Peyer's patch (tissue), 4 donors: ENCODE results near the gene SLC25A38. TPM values are rescaled to one million over a fixed set of nuclear protein-coding genes. Genes with fewer than 3 reads are reported as not detected.

Experiments used
- DNase-seq, 3 donors: peaks; one replicate each; pipeline ENCODE4 v3.0.0-alpha.2; 2017 to 2019
- H3K27ac ChIP-seq, 4 donors: fragments of 200-600 bp; sonication (generic); one replicate each; pipeline ENCODE4 v1.5.1; 2016 to 2019
- H3K27me3 ChIP-seq, 2 donors: fragments of 200-600 bp; sonication (generic); one replicate each; pipeline ENCODE4 v1.5.1; 2019
- H3K36me3 ChIP-seq, 3 donors: fragments of 200-600 bp; sonication (generic); one replicate each; pipeline ENCODE4 v1.5.1; 2016 to 2019
- H3K4me1 ChIP-seq, 4 donors: fragments of 200-600 bp; sonication (generic); one replicate each; pipeline ENCODE4 v1.5.1; 2016 to 2019
- H3K4me3 ChIP-seq, 4 donors: fragments of 200-600 bp; sonication (generic); 1 replicate in 3 of 4; 2 replicates in 1 of 4; pipeline ENCODE4 v1.5.1; 2016 to 2019; ENCODE audit warnings: mild to moderate bottlenecking in 1 of 4
- H3K9me3 ChIP-seq, 4 donors: fragments of 200-600 bp; sonication (generic); one replicate each; pipeline ENCODE4 v1.5.1; 2016 to 2019; ENCODE audit warnings: mild to moderate bottlenecking in 1 of 4
- POLR2A ChIP-seq, 2 donors: fragments of 450-650 bp; IDR thresholded peaks; one replicate each; pipeline ENCODE4 v1.5.1; 2017; ENCODE audit warnings: antibody characterized with exemption in 2 of 2, mild to moderate bottlenecking in 2 of 2, moderate library complexity in 2 of 2
- total RNA-seq, 4 donors: library from RNA; depleted of rRNA; stranded (reverse); fragments of >200 nt; gene quantifications; one replicate each; pipeline ENCODE4 v1.1.0, GENCODE V29; 2016
- TF ChIP-seq, protein P1 (sequence below), 6 experiments: fragments of 450-650 bp in 4 of 6; fragments of 200-600 bp in 2 of 6; sonication (generic) in 1 of 6; IDR thresholded peaks; one replicate each; pipeline ENCODE4 v1.5.1; 2017 to 2019; ENCODE audit warnings: antibody characterized with exemption in 6 of 6, mild to moderate bottlenecking in 3 of 6, moderate library complexity in 1 of 6

The SLC25A38 gene
- total RNA-seq, 4 donors from 2014 or later, result 15.8 to 35.5 (median 28.4) TPM

DNA sequence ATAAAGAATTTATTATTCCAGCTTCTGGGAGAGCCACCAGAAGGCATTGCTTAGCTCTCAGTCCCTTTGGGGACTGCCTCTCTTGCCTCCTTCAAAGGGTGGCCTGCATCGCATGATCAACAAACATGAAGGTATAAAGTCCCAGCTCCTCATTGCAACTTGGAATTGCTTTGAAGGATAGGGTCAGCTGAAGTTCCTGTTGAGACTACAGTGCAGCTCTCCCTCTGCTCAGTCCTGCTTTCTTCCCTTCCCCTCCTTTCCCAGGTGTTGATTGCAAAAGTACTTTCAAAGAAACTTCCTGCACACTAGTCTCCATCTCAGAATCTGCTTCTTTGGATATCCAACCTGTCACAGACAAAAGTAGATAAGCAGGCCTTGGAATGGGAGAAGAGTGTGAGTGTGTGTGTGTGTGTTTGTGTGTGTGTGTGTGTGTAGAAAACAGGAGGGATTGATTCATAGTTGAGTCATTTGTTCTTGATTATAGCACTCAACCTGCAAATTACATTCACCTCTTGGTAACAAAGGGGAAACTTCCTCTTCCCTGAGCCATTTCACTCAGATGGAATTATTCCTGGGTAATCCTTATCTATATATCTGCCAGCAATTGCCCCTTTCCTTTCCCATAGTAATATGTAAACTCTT, 40.0 kb upstream of the SLC25A38 start:
- H3K36me3 ChIP-seq, result no peaks in the 10 kb centered on the region
- H3K9me3 ChIP-seq, result no peaks in the 10 kb centered on the region
- H3K4me3 ChIP-seq, result no peak overlapping the region
- DNase-seq, result no peak
- H3K27ac ChIP-seq, result peak overlapping the region in 1 of 4 donors; percentile 34
- TF ChIP-seq POLR2A (IDR thresholded peaks at IDR 0.05), result no peak
- TF ChIP-seq, protein P1, sequence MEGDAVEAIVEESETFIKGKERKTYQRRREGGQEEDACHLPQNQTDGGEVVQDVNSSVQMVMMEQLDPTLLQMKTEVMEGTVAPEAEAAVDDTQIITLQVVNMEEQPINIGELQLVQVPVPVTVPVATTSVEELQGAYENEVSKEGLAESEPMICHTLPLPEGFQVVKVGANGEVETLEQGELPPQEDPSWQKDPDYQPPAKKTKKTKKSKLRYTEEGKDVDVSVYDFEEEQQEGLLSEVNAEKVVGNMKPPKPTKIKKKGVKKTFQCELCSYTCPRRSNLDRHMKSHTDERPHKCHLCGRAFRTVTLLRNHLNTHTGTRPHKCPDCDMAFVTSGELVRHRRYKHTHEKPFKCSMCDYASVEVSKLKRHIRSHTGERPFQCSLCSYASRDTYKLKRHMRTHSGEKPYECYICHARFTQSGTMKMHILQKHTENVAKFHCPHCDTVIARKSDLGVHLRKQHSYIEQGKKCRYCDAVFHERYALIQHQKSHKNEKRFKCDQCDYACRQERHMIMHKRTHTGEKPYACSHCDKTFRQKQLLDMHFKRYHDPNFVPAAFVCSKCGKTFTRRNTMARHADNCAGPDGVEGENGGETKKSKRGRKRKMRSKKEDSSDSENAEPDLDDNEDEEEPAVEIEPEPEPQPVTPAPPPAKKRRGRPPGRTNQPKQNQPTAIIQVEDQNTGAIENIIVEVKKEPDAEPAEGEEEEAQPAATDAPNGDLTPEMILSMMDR (IDR thresholded peaks at IDR 0.05), result no peak
- H3K27me3 ChIP-seq, result no peaks in the 10 kb centered on the region
- no peaks in the 10 kb centered on the region for H3K4me1 ChIP-seq

DNA sequence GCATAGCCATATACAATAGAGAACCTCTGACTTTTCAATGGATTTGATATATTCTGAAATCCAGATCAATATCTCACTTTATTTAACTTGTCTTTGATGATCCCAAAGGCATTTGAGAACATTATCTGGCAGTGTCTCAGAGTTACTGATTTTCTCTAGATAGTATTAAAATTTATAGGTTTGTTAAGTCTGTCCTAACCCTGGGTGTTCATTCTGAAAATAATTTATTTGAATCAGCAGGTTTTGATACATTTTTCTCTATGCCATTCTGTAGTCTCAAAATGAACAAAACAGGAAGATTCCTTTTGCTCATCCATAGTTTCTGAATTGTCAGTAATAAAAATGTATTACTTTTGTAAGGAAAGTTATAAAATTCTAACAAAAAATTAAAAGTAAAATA, 39.4 kb upstream of the SLC25A38 start:
- TF ChIP-seq POLR2A (IDR thresholded peaks at IDR 0.05), result no peak
- TF ChIP-seq, protein P1 (IDR thresholded peaks at IDR 0.05), result no peak
- no peaks in the 10 kb centered on the region for H3K9me3 ChIP-seq
- no peak overlapping the region for H3K4me3 ChIP-seq
- no peaks in the 10 kb centered on the region for H3K4me1 ChIP-seq
- no peak overlapping the region for H3K27ac ChIP-seq
- DNase-seq, result no peak
- no peaks in the 10 kb centered on the region for H3K27me3 ChIP-seq
- H3K36me3 ChIP-seq, result no peaks in the 10 kb centered on the region

DNA sequence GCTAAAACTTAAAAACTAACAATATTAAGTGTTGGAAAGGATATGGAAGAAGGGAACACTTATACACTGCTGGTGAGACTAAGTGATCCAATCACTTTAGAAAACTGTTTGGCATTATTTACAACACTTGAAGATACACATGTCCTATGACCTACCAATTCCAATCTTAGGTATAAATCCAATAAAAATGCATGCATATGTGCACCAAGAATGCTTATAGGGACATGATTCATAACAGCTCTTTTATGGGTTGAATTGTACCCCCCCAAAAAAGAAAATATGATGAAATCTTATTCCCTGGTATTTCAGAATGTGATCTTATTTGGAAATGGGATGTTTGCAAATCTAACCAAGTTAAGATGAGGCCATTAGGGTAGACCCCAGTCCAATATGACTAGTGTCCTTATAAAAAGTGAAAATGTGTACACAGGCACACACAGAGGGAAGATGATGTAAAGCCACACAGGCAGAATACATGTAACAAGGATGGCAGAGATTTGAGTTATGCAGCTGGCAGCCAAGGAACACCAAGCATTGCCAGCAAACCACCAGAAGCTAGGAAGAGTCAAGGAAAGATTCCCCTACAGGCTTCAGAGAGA, 38.3 kb upstream of the SLC25A38 start:
- Histone ChIP-seq H3K9me3 (no peaks in the 10 kb centered on the region), H3K27me3 (no peaks in the 10 kb centered on the region), H3K4me1 (no peaks in the 10 kb centered on the region), H3K4me3 (no peak overlapping the region), H3K27ac (no peak overlapping the region), H3K36me3 (no peaks in the 10 kb centered on the region)
- TF ChIP-seq POLR2A (IDR thresholded peaks at IDR 0.05), result no peak
- TF ChIP-seq, protein P1 (IDR thresholded peaks at IDR 0.05), result no peak
- DNase-seq, result no peak

DNA sequence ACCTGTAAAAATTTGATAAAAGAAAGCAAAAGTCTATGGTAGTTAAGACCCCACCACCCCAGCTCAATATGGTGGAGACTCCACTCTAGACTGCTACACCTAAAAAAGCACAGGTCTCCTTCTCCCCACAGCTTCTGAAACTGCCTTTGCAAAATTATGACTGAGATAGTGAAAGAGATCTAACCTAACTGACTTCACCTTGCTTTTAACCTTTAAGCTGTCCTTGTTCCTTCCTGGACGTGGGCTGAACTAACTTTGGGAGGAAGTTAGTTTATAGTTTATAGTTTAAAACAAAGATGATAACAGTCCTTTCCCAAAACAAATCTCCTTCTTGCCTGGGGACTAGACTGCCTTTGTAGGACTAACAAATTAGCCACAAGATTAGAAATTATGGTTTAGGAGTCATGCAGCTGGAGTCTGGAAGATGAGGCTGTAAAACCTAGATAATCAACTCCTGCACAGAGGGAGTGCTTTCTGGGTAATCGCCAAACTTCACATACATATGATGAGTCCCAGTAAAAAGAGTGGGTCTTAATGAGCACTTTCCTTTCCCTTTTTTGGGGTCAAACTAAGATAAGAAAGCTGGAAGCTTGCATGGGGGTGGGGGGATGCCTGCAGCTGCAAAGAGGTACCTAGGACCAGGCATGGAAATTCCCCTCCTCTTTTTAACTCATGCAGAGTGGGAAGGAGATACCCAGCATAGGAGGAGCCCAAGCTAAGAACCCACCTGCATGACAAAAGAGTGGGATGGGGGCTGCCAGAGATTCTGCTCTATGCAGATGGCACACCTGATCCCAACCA, 36.2 kb upstream of the SLC25A38 start:
- H3K27me3 ChIP-seq, result no peaks in the 10 kb centered on the region
- H3K4me3 ChIP-seq, result no peak overlapping the region
- H3K36me3 ChIP-seq, result no peaks in the 10 kb centered on the region
- H3K27ac ChIP-seq, result no peak overlapping the region
- no peaks in the 10 kb centered on the region for H3K4me1 ChIP-seq
- TF ChIP-seq, protein P1 (IDR thresholded peaks at IDR 0.05), result no peak
- no peak for TF ChIP-seq POLR2A (IDR thresholded peaks at IDR 0.05)
- no peak for DNase-seq
- H3K9me3 ChIP-seq, result no peaks in the 10 kb centered on the region

DNA sequence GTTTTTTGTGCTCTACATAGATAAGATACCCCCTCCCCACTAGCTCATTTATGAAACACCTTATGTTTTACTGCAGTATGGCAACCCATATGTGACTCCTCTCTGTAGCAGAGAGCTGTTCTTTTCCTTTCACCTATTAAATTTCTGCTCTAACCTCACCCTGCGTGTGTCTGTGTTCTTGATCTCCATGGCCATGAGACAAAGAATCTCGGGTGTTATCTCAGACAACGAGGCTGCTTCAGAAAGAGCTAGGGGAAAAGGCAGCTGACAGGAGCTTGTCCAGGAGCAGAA, 35.6 kb upstream of the SLC25A38 start:
- Histone ChIP-seq H3K27me3 (no peaks in the 10 kb centered on the region), H3K9me3 (no peaks in the 10 kb centered on the region), H3K4me3 (no peak overlapping the region), H3K27ac (no peak overlapping the region), H3K36me3 (no peaks in the 10 kb centered on the region), H3K4me1 (no peaks in the 10 kb centered on the region)
- DNase-seq, result no peak
- TF ChIP-seq, protein P1 (IDR thresholded peaks at IDR 0.05), result no peak
